Right ventricle myocardium inferior (tissue), 1 donor: ENCODE measurements around the gene PRDM12. TPM values are rescaled to one million over a fixed set of nuclear protein-coding genes. Genes with fewer than 3 reads are reported as not detected.
A peak's percentile ranks its signal among the peaks of the same experiment; 100 is the strongest.

Source experiments
- ATAC-seq: fragments of 200-7000 bp; cut with Tn5 transposase; one replicate; pipeline ENCODE4 v1.9.1; 2020; ENCODE audit warnings: mild to moderate bottlenecking, moderate library complexity
- DNase-seq: peaks from one replicate; pipeline ENCODE4 v3.0.0; 2021; ENCODE audit errors: missing footprints
- intact Hi-C: fragments of 100-400 bp; cut with DNase I; formaldehyde crosslinking; loops from one replicate; pipeline ENCODE4 v1.11.0; 2022
- long read RNA-seq: library from polyadenylated mRNA; unstranded; transcript quantifications from one replicate; pipeline ENCODE4 v2.0.0, GENCODE V29; 2021
- total RNA-seq: library from RNA; stranded (reverse); fragmentation: NEBNext Ultra II Directional; extraction: Animal tissue kit (Norgen Biotek cat#: 25700); gene quantifications from one replicate; pipeline ENCODE4 v1.2.1, GENCODE V29; 2021
- donor health status: DM: no; HTN: yes; CAD: no; lungs with severe emphysema.

The PRDM12 gene
- total RNA-seq: not detected
- long read RNA-seq: 0 reads

DNA sequence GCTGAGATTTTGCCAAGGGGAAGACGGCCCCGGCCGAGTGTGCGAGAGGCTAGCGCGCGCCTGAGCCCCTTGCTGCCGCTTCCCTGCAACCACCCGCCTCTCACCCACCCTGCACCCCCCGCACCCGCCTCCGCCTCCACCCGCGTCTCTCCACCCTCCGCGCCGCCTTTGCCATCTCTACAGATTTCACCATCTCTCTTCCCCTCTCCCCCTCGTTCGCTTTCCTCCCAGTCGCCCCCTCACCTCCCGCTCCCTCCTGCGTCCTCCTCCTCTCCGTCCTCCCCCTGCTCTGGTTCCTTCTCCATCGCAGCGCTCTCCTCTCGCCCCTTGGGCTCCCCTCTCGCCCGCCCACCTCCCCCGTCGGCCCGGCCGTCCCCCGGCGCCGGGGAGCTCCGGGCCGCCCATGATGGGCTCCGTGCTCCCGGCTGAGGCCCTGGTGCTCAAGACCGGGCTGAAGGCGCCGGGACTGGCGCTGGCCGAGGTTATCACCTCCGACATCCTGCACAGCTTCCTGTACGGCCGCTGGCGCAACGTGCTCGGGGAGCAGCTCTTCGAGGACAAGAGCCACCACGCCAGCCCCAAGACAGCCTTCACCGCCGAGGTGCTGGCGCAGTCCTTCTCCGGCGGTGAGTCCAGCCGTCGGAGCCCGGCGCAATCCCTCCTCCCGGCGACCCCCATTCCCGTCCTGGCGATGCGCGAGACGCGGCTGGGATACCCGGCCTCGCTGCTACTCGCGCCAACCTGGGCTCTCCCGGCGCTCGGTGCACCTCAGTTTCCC lies at the start of gene PRDM12:
Gene PRDM12, plus strand, starts transcription at position 344 of the 778 bp plus-strand sequence. Its CDS starts 60 bp downstream, at position 404.
- intact Hi-C loops: no loop called here
- no peak for ATAC-seq
- DNase-seq: peak; percentile 47

DNA sequence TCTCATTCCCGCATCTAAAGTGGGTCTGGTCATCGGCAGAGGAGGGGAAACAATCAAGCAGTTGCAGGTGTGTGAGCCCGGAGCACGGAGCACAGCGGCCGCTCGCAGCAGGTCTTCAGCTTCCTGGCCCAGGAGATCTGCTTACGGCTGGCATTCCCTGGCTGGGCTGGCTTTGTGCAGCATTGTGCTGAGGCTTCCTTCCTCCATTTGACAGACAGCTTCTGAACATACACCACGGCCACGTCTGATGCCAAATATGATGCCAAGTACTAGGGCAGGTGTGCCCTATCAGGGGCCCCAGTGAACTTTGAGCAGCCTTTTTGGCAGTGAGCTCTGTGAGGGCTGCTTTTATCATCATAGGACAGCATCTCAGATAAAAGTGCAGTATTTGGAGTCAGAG lies 47.9 kb upstream of the PRDM12 start:
- DNase-seq (no peak), ATAC-seq (no peak)
- intact Hi-C loops: no loop called here

DNA sequence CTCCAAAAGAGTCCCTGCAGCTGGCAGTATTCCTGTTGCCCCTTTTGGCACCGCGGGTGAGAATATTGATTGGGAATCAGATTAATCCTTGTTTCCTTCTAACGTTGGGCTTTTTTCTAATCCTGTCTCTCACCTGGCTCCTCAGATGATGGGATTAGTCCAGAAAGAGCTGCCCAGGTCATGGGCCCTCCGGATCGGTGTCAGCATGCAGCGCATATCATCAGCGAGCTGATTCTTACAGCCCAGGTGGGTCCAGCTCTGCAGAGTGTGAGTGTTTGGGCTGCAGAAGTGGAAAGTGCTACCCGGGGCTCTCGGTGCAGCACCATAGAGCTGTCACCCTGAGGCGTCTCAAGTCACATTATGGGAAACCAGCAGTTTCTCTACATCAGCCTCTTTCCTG lies 40.9 kb upstream of the PRDM12 start:
- no peak for DNase-seq
- ATAC-seq: no peak
- intact Hi-C loops: no loop called here

DNA sequence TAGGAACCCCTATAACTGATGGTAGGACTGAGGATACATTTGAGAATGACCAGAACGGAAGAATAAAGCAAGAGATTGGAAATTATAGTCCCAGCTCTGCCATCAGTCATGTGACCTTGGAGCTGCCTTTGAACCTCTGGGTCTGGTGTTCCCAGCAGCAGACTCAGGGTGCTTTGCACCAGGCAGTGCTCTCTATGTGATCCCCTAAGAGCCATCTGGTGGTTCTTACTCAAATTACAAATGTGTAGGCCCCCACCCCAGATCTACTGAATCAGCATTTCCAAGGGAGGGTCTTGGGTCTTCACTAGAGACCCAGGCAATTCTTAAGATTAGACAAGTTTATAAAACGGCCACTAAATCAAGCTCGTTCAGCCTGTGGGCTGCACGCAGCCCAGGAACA lies 40.2 kb upstream of the PRDM12 start:
- no peak for ATAC-seq
- DNase-seq: no peak
- intact Hi-C loops: no loop called here

DNA sequence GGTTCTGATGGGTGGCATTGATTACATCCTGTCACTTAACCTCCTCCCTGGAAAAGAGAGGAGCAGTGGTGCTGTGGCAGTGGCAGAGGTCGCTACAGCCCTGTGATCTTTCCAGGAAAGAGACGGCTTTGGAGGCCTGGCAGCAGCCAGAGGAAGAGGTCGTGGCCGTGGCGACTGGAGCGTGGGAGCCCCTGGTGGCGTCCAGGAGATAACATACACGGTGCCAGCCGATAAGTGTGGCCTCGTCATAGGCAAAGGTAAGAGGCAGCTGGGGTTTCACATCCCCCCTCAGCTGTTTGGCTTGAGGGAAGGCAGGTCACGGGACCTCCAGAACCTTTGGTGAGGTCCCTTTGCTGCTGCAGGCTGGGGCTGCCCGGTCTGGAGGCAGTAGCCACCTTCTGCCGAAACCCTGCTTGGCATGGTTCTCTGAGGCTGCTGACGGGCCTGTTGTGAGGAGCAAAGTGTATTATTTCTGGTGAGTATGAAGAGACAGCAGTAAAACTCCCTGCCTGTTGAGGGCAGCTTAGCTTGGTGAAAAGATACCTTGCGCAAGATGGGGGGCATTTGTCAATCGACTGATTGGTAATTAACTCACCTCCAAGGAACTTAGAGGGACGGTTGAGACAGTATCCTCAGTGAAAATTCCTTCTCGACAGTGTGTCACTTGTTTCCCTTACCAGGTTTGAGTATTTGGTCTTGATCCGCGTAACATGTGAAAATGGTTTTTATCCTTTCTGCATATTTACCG lies 38.0 kb upstream of the PRDM12 start:
- no peak for ATAC-seq
- intact Hi-C loops: loop anchor here (5.0 kb wide), 1 partner anchor 49 kb away; the partner anchor contains the start of gene FUBP3

DNA sequence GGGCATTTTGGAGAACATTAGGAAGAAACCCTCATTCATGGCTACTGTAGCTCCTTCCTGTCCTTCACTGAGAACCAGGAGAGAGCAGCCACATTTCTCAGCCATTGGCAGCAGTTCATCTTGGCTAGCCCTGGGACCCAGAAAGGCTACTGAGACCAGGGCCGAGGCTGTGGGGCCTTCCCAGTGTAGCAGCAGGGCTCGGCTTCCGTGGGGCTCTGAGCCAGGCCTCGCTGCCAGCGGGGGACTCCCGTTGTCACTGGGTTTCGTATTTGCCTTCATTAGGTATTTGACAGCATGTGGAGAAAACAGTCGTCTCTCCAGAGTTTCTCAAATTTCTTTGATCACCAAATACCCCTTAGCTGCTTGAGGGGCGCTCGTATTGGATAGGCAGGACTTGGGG lies 37.3 kb upstream of the PRDM12 start:
- ATAC-seq (no peak), DNase-seq (peak; percentile 43)
- intact Hi-C loops: loop anchor here (5.0 kb wide), 1 partner anchor 50 kb away; the partner anchor contains the start of gene FUBP3

More for the DNA sequence above, 38.0 kb upstream of the PRDM12 start:
- DNase-seq: peak; percentile 64

DNA sequence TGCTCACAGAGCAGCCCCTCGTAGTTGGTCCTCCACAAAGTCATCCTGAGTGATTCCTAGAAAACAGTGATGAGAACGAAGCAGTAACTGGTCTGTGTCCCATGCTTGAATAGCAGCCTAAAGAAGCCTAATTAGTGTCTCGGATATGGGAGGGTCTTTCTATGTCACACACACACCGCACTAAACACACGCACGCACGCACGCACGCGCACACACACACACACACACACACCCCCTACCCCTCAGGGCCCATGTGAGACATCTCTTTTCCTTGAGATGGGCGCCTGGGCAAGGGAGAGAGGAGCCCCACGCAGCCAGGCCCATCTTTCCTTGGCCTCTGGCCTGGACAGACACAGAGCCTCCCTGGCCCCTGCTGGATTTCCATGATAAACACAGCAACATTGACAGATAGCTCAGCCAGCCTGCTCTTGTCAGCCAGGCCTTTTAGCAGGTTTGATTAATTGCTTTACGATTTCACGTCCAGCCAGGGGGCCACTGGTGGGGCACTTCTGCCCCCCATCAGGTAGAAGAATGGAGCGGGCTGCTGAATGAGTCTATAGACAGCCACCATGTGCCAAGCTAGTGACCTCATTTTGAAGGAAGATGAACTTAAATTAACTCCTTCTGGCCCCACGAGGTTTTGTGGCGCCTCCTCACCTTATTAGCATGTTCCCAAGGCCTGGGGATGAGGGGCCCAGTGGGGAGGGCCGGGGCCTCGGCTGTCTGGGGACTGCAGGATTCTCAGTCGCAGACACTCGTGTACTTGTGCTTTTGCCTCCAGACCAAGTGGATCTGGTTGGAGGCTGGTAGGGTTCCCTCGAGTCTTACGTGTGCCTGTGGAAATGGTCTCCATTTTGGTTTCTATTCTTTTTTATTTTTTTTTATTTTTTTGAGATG lies 36.2 kb upstream of the PRDM12 start:
- DNase-seq (no peak), ATAC-seq (no peak)
- intact Hi-C loops: loop anchor here (5.0 kb wide), 1 partner anchor 51 kb away; the partner anchor contains the start of gene FUBP3

DNA sequence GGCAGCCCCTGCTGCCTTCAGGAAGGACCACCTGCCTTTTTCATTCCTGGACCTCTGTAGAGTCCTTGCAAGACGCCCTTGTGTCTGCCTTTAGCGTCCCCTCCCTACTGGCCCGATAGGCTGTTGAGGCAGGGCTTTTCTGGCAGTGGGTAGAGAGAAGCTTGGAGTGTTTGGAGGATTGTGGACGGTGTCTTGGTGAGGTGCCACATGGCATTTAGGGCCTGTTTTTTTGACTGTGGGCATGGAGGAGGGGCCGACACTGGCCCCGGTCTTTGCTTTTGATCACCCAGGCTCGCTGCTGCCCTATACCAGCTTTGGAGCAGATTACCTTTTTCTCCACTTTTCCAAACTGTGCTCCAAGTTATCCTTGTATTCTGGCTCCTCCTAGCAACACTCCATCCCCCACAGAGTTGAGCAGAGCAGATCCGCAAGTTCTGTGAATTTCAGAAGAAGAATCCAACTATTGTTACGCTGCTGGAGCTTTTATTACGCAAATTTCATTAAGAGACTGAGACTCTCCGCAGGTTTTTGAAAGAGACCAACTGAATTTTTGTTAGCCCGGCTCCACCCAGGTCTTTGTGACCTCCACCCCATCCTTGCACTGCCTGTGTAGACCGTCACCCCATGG lies 34.8 kb upstream of the PRDM12 start:
- ATAC-seq: peak; percentile 34

DNA sequence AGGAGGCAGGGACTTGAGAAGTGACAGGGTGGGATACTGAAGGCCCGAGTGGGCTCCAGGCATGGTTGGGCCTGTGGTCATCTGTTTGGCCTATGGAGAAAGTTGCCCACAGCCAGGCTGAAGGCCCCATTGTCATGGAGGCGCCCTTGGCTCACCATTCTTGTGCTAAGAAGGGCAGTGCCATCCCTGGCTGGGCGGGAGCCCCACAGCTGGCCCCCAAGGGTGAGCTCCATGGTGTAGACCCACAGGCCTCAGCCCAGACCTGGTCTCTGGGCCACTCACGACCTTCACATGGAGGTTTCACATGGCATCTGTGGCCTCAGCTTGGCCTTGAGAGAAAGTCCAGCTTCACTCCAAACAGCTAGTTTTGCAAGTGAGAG lies 34.3 kb upstream of the PRDM12 start:
- intact Hi-C loops: loop anchor here (5.0 kb wide), 1 partner anchor 178 kb away; no protein-coding TSS in a partner anchor
- no peak for ATAC-seq
- peak; percentile 42 for DNase-seq

More for the DNA sequence above, 34.8 kb upstream of the PRDM12 start:
- intact Hi-C loops: loop anchor here (1.0 to 5.0 kb wide), 3 partner anchors 52 to 177 kb away; partner anchors contain the start of gene FUBP3
- DNase-seq: peak; percentile 50

DNA sequence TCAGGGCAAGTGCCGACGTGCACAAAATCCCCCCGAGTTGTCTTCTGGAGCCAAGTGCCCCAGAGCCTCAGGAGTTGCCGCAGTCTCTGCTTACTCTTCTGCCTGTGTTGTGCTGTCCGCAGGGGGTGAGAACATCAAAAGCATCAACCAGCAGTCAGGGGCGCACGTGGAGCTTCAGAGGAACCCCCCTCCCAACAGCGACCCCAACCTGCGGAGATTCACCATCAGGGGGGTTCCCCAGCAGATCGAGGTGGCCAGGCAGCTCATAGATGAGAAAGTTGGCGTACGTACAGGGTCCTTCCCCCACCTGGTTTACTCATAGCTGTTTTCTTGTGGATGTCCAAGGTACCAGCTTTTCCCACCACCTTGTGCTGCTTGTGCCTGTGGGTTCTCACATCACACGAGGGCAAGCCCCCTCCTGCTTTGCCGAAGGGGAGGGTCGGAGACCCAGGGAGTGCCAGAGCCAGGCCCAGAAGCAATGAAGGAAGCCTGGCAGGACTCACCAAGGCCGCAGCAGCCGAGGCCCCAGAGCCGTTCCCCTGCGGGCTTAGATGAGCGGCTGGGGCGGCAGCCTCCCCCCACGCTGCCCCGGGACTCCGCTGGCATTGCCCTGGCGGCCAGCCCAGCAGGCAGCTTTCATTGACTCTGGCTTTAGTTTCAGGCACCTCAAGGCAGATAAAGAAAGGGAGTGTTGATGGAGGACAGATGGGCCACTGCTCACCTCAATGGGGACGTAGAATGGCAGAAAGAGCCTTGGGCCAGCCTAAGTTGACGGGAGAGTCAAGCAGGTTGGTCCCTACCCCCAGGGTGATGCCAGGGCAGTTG lies 33.7 kb upstream of the PRDM12 start:
- DNase-seq: peak; percentile 80
- peak; percentile 77 for ATAC-seq
- intact Hi-C loops: loop anchor here (5.0 kb wide), 1 partner anchor 178 kb away; no protein-coding TSS in a partner anchor

GRCh38 chr9:130631331-130632080 lies 32.9 kb upstream of the PRDM12 start:
- ATAC-seq (no peak), DNase-seq (peak; percentile 32)
- intact Hi-C loops: loop anchor here (5.0 kb wide), 1 partner anchor 179 kb away; no protein-coding TSS in a partner anchor

GRCh38 chr9:130632081-130632710 lies 32.2 kb upstream of the PRDM12 start:
- ATAC-seq: no peak
- DNase-seq: peak; percentile 43
- intact Hi-C loops: loop anchor here (5.0 kb wide), 1 partner anchor 180 kb away; no protein-coding TSS in a partner anchor

DNA sequence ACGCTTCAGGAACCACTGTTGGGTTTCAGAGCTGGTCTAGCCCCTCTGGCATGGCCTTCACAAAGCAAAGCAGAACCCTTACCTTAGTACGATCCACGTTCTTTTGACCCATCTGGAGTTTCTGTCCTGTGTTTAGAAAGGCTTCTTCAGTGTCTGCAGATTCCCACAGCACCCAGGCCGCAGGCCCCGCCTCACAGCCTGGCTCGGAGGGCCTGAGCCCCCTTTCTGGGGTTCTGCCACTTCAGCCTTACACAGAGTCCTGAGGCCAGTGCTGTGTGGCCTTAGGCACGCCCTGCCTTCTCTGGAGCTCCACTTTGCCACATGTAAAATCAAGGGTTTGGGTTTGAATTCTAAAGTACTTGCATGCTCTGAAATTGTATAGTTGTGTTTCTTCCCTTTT lies 31.6 kb upstream of the PRDM12 start:
- DNase-seq (peak; percentile 20), ATAC-seq (no peak)
- intact Hi-C loops: loop anchor here (5.0 kb wide), 1 partner anchor 181 kb away; no protein-coding TSS in a partner anchor

DNA sequence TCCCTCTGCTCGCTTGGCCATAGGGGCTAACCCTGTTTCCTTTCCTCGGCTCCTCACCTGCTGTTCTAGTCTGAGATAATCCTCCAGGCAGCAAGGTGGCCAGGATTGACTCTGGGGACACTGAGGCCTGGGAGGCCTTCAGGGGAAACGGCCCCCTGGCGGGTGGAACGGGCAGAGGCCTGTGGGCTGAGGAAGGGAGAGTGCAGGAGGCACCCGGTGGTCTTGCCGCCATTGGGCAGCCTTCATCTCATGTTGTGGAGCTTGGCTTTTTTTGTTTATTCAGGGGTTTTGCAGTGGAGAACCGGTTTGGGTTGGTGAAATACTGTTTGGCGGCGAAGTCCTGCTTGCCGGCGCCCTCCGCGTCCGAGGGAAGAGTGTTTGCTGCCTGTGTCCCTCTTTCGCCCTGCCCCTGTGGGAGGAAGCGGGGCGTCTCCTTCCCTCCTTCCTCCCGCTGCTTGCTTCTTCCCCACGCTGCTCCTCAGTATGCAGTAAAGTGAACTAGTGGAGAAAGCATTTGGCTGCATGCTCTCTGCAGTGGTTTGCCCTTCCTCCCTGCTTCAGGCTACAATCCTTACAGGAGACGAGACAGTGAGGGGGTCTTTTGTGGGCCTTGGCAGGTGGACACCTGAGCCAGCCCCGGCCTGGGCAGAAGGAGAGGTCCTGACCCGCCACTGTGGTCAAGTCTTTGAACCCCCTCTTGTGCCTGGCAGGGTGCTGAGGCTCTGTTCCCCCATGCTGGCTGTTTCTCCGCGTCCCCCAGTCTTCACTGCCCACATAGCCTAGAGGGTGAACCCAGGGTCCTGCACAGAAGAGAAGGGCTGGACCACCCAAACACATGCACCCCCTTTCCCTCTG lies 30.8 kb upstream of the PRDM12 start:
- DNase-seq (peak; percentile 52), ATAC-seq (no peak)
- intact Hi-C loops: loop anchor here (5.0 kb wide), 1 partner anchor 181 kb away; no protein-coding TSS in a partner anchor

GRCh38 chr9:130634191-130634768 lies 30.1 kb upstream of the PRDM12 start:
- intact Hi-C loops: loop anchor here (5.0 kb wide), 1 partner anchor 182 kb away; no protein-coding TSS in a partner anchor
- ATAC-seq (no peak), DNase-seq (peak; percentile 17)
